A549 (cell line): ENCODE data around the gene RAPGEF3. TPM values are rescaled to one million over a fixed set of nuclear protein-coding genes. Genes with fewer than 3 reads are reported as not detected.

Source experiments
- ATAC-seq, 2 experiments: fragments of 200-7000 bp in 1 of 2; fragments of >200 bp in 1 of 2; cut with Nextera tagmentation in 1 of 2; cut with Tn5 transposase in 1 of 2; 3 replicates each; pipeline versions ENCODE4 v1.8.0 to v1.9.1; 2018 to 2020; ENCODE audit warnings: mild to moderate bottlenecking in 1 of 2, moderate library complexity in 1 of 2
- CTCF ChIA-PET: fragments of 300-600 bp; sonication (Branson Sonifier 250); formaldehyde crosslinking; extraction: SDS; loops from one replicate; lab custom pipeline; 2021; ENCODE audit warnings: antibody characterized with exemption, inconsistent platforms; lab: Yijun Ruan, JAX
- POLR2A ChIA-PET: fragments of 350-600 bp; formaldehyde crosslinking; extraction: SDS; loops from one replicate; lab custom pipeline; 2021; ENCODE audit warnings: antibody characterized with exemption, inconsistent platforms; lab: Yijun Ruan, JAX
- DNase-seq, 2 experiments: peaks; one replicate each; pipeline versions ENCODE4 v3.0.0 to v3.0.0-alpha.2; 2011 to 2016; ENCODE audit warnings: low read depth in 1 of 2, low spot score in 1 of 2
- FAIRE-seq: peaks from 2 replicates; lab custom pipeline; 2011; peaks lifted over from hg19 to GRCh38; lab: Jason Lieb, UNC
- H3K27ac ChIP-seq, 2 experiments: fragments of >200 bp; sonication (Bioruptor Twin); formaldehyde crosslinking; 3 replicates each; pipeline ENCODE4 v1.5.1; 2016 to 2017
- H3K4me1 ChIP-seq: fragments of >200 bp; sonication (Bioruptor Twin); formaldehyde crosslinking; 3 replicates; pipeline ENCODE4 v1.6.1; 2016
- H3K4me2 ChIP-seq: fragments of >200 bp; sonication (Bioruptor Twin); formaldehyde crosslinking; 3 replicates; pipeline ENCODE4 v1.6.1; 2016
- H3K4me3 ChIP-seq: fragments of >200 bp; sonication (Bioruptor Twin); formaldehyde crosslinking; 3 replicates; pipeline ENCODE4 v1.5.1; 2016
- H3K9me3 ChIP-seq: fragments of >200 bp; sonication (Bioruptor Twin); formaldehyde crosslinking; 3 replicates; pipeline ENCODE4 v1.6.1; 2016
- CBX2 ChIP-seq: fragments of 200-600 bp; sonication (generic); IDR thresholded peaks from 2 replicates; pipeline ENCODE4 v1.6.1; 2016; ENCODE audit warnings: low read depth, mild to moderate bottlenecking, borderline replicate concordance
- CBX8 ChIP-seq: fragments of 200-600 bp; sonication (generic); IDR thresholded peaks from 2 replicates; pipeline ENCODE4 v1.6.1; 2016
- EP300 ChIP-seq, 2 experiments: fragments of >200 bp; sonication (Bioruptor Twin); formaldehyde crosslinking; IDR thresholded peaks; 2 replicates in 1 of 2; 3 replicates in 1 of 2; pipeline ENCODE4 v1.6.1; 2016 to 2017
- FOSB ChIP-seq: fragments of 250-450 bp; sonication (Bioruptor Pico); IDR thresholded peaks from 2 replicates; pipeline ENCODE4 v1.5.0; 2020; ENCODE audit warnings: mild to moderate bottlenecking, moderate library complexity
- KDM1A ChIP-seq: fragments of 200-600 bp; sonication (generic); IDR thresholded peaks from 2 replicates; pipeline ENCODE4 v1.6.1; 2016; ENCODE audit warnings: low read depth, mild to moderate bottlenecking
- NFE2L2 ChIP-seq: fragments of 150-350 bp; conservative IDR thresholded peaks from 2 replicates; pipeline ENCODE4 v1.6.1; 2014; ENCODE audit warnings: low read length
- NR3C1 ChIP-seq: fragments of >200 bp; sonication (Bioruptor Twin); formaldehyde crosslinking; IDR thresholded peaks from 3 replicates; pipeline ENCODE4 v1.6.1; 2017
- POLR2AphosphoS2 ChIP-seq: conservative IDR thresholded peaks from 2 replicates; pipeline ENCODE4 v1.6.1; 2012; ENCODE audit warnings: low read length, improper control_type of control experiment, inconsistent platforms
- RFX5 ChIP-seq: fragments of 450-650 bp; IDR thresholded peaks from 2 replicates; pipeline ENCODE4 v1.7.1; 2014; ENCODE audit warnings: antibody characterized with exemption, mild to moderate bottlenecking, moderate library complexity
- TFCP2L1 ChIP-seq: fragments of 250-450 bp; sonication (Bioruptor Pico); IDR thresholded peaks from 2 replicates; pipeline ENCODE4 v1.5.0; 2021; ENCODE audit warnings: mild to moderate bottlenecking
- WGBS: methylation state at CpG from one replicate; pipeline ENCODE4 v1.1.6; 2017; ENCODE audit errors: missing lambda C conversion rate; 5-methylcytosine and 5-hydroxymethylcytosine counted together
- polyA plus RNA-seq, 4 experiments: library from polyadenylated mRNA; depleted of rRNA in 3 of 4; stranded (reverse); fragments of >200 nt; fragmentation: RNase III in 1 of 4; extraction: RNeasy Plus Mini Kit Qiagen cat#74134 plus additional on column Dnase treatment in 1 of 4; gene quantifications; 2 replicates in 3 of 4; 3 replicates in 1 of 4; pipeline ENCODE4 v1.2.3, GENCODE V29; 2011 to 2017
- TF ChIP-seq, protein P1 (sequence below): fragments of 250-450 bp; sonication (Bioruptor Pico); IDR thresholded peaks from 2 replicates; pipeline ENCODE4 v1.5.0; 2021; ENCODE audit warnings: mild to moderate bottlenecking, moderate library complexity, borderline replicate concordance
- TF ChIP-seq, protein P2 (sequence below): fragments of >200 bp; sonication (Bioruptor Twin); formaldehyde crosslinking; IDR thresholded peaks from 2 replicates; pipeline ENCODE4 v1.6.1; 2016
- TF ChIP-seq, protein P3 (sequence below): fragments of >200 bp; sonication (Bioruptor Twin); formaldehyde crosslinking; IDR thresholded peaks from 3 replicates; pipeline ENCODE4 v1.5.1; 2016
- TF ChIP-seq, protein P4 (sequence below): IDR thresholded peaks from 2 replicates; pipeline ENCODE4 v1.6.1; 2012
- TF ChIP-seq, protein P5 (sequence below): fragments of 200-600 bp; sonication (generic); IDR thresholded peaks from 2 replicates; pipeline ENCODE4 v1.6.1; 2016; ENCODE audit warnings: antibody characterized with exemption, mild to moderate bottlenecking, moderate library complexity

RAPGEF3 gene
- polyA plus RNA-seq, 2 of the 4 experiments (the other 2 are of a cell fraction): 0.70 to 0.89 TPM

DNA sequence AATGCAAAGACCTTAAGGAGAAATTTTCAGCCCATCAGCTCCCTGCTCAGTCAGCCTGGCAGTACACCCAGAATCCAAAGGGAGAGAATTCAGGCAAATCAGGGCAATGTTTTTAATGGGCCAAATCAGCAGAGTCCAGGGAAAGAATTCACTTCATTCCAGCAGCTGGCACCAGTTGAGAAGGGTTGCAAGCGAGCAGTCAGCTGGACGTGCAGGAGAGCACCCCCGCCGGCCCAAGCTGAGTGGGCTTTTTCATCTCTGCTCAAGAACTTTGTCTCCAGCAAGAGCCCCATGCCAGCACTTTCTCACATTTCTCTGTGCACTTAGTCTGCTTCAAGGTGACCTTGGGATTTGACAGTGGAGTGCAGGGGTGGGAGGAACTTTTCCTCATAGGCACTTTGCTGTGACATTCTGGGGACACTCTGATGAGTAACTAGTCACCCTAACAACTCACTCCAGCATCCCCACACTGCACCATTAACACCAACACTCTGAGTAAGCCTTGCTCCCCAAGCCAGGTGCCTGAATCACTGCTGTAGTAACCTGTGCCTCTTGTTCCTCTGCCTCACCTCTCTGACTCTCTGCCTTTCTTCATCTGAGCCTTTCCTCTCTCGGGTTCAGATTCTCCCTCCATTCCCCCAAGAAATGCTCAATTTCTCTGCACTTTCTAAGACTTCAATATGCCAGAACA, 35.6 kb downstream of the RAPGEF3 start:
- ChIA-PET POLR2A (no interaction called here), CTCF (interaction anchor here (1.0 to 43.9 kb wide), 10 partner anchors 9 to 121 kb away, joined by 3 to 1399 read pairs (median 4); partner anchors contain the start of gene SLC48A1)
- 77% methylated on average over 5 of the region's 5 CpGs for WGBS
- Histone ChIP-seq H3K4me1 (no peaks in the 10 kb centered on the region), H3K4me3 (no peak overlapping the region), H3K4me2 (no peak overlapping the region), H3K27ac (no peak overlapping the region), H3K9me3 (no peaks in the 10 kb centered on the region)
- DNase-seq (no peak), FAIRE-seq (no peak), ATAC-seq (no peak)
- TF ChIP-seq POLR2AphosphoS2: no peak
- TF ChIP-seq, protein P1, sequence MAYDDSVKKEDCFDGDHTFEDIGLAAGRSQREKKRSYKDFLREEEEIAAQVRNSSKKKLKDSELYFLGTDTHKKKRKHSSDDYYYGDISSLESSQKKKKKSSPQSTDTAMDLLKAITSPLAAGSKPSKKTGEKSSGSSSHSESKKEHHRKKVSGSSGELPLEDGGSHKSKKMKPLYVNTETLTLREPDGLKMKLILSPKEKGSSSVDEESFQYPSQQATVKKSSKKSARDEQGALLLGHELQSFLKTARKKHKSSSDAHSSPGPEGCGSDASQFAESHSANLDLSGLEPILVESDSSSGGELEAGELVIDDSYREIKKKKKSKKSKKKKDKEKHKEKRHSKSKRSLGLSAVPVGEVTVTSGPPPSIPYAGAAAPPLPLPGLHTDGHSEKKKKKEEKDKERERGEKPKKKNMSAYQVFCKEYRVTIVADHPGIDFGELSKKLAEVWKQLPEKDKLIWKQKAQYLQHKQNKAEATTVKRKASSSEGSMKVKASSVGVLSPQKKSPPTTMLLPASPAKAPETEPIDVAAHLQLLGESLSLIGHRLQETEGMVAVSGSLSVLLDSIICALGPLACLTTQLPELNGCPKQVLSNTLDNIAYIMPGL (CRISPR knock-in tag): no peak
- no peak for TF ChIP-seq KDM1A
- TF ChIP-seq RFX5: no peak
- TF ChIP-seq, protein P2, sequence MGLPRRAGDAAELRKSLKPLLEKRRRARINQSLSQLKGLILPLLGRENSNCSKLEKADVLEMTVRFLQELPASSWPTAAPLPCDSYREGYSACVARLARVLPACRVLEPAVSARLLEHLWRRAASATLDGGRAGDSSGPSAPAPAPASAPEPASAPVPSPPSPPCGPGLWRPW: no peak
- TF ChIP-seq TFCP2L1: no peak

DNA sequence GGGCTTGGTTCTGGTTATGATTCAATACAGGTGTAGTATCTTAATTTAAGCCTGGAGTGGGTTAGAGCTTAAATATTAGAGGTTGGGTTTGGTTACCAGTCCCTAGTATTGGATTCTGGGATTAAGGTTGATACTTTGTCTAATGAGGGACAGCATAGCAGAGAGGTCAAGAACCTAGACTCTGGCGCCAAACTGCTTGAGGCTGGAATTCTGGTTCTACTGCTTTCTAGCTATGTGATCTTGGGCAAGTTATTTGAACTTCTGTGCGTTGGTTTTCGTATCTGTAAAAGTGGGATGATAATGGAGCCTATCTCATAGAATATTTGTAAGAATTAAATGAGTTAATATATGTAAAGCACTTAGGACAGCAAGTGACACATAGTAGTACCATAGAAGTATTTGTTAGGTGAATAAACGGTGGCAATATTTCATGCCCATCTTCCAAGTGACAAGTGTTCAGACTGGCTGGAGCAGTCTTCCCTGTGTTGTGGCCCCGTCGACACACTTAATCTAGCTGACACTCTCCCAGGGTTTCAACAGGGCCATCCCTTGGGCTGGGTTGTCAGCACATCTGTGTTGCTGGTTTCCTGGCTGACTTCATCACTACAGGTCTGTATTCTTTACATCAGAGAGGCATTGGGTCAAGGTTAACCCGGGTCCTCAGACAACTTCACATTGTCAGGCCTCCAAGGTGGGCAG, 36.4 kb downstream of the RAPGEF3 start:
- no peak for TF ChIP-seq FOSB
- TF ChIP-seq, all 56 proteins: peak for 0
- DNase-seq (no peak), FAIRE-seq (no peak), ATAC-seq (no peak)
- 54% methylated on average over 7 of the region's 7 CpGs for WGBS
- H3K9me3 ChIP-seq: no peaks in the 10 kb centered on the region
- no peak overlapping the region for H3K27ac ChIP-seq
- CTCF ChIA-PET: interaction anchor here (0.9 to 43.9 kb wide), 7 partner anchors 8 to 115 kb away, joined by 3 to 1399 read pairs (median 4); partner anchors contain the start of gene SLC48A1
- no peak overlapping the region for H3K4me3 ChIP-seq
- no peak overlapping the region for H3K4me2 ChIP-seq
- peaks cover 6% of the 10 kb centered on the region for H3K4me1 ChIP-seq
- POLR2A ChIA-PET: no interaction called here

DNA sequence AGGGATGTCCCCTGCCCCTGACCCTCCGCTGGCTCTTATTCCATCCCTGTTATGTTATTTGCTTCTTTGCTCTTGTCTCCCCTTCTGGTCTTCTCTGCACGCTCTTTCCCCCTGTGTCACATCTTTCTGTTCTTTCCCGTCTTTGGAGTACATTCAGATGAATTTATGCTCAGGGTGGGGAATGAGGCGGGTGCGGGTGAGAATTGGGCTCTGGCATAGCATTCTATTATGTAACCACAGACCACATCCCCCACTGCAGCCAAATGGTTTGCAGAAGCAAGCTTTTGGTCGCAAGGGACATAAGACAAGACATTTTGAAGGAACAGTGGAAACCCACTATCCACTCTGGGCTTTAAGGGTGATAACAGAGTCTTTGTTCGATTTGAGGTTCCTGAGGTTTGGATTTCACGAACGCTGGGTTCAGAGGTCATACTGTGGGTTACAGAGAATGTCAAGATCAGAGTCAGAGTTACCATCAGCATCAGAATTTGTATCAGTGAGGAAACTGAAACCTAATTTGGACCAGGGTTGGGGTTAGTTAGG, 37.2 kb downstream of the RAPGEF3 start:
- no peak for DNase-seq

More for the DNA sequence above, 37.2 kb downstream of the RAPGEF3 start:
- FAIRE-seq: no peak
- TF ChIP-seq CBX8 (no peak), NFE2L2 (no peak), CBX2 (no peak), EP300 (IDR thresholded peaks at IDR 0.05) (no peak), NR3C1 (no peak)
- TF ChIP-seq, protein P3, sequence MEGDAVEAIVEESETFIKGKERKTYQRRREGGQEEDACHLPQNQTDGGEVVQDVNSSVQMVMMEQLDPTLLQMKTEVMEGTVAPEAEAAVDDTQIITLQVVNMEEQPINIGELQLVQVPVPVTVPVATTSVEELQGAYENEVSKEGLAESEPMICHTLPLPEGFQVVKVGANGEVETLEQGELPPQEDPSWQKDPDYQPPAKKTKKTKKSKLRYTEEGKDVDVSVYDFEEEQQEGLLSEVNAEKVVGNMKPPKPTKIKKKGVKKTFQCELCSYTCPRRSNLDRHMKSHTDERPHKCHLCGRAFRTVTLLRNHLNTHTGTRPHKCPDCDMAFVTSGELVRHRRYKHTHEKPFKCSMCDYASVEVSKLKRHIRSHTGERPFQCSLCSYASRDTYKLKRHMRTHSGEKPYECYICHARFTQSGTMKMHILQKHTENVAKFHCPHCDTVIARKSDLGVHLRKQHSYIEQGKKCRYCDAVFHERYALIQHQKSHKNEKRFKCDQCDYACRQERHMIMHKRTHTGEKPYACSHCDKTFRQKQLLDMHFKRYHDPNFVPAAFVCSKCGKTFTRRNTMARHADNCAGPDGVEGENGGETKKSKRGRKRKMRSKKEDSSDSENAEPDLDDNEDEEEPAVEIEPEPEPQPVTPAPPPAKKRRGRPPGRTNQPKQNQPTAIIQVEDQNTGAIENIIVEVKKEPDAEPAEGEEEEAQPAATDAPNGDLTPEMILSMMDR: no peak
- TF ChIP-seq, protein P4, sequence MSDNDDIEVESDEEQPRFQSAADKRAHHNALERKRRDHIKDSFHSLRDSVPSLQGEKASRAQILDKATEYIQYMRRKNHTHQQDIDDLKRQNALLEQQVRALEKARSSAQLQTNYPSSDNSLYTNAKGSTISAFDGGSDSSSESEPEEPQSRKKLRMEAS: no peak
- TF ChIP-seq, protein P5, sequence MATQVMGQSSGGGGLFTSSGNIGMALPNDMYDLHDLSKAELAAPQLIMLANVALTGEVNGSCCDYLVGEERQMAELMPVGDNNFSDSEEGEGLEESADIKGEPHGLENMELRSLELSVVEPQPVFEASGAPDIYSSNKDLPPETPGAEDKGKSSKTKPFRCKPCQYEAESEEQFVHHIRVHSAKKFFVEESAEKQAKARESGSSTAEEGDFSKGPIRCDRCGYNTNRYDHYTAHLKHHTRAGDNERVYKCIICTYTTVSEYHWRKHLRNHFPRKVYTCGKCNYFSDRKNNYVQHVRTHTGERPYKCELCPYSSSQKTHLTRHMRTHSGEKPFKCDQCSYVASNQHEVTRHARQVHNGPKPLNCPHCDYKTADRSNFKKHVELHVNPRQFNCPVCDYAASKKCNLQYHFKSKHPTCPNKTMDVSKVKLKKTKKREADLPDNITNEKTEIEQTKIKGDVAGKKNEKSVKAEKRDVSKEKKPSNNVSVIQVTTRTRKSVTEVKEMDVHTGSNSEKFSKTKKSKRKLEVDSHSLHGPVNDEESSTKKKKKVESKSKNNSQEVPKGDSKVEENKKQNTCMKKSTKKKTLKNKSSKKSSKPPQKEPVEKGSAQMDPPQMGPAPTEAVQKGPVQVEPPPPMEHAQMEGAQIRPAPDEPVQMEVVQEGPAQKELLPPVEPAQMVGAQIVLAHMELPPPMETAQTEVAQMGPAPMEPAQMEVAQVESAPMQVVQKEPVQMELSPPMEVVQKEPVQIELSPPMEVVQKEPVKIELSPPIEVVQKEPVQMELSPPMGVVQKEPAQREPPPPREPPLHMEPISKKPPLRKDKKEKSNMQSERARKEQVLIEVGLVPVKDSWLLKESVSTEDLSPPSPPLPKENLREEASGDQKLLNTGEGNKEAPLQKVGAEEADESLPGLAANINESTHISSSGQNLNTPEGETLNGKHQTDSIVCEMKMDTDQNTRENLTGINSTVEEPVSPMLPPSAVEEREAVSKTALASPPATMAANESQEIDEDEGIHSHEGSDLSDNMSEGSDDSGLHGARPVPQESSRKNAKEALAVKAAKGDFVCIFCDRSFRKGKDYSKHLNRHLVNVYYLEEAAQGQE: no peak
- ATAC-seq: no peak
- Histone ChIP-seq H3K4me3 (no peak overlapping the region), H3K9me3 (no peaks in the 10 kb centered on the region), H3K4me1 (peaks cover 9% of the 10 kb centered on the region), H3K27ac (no peak overlapping the region), H3K4me2 (no peak overlapping the region)
- CTCF ChIA-PET: interaction anchor here (0.9 to 43.9 kb wide), 5 partner anchors 7 to 116 kb away, joined by 3 to 1399 read pairs (median 202); partner anchors contain the start of gene SLC48A1
- 84% methylated on average over 9 of the region's 9 CpGs for WGBS
- POLR2A ChIA-PET: no interaction called here
